OCI-LY3 (cell line): ENCODE results near the gene NLK.

Experiments used
- EZH2phosphoT487 ChIP-seq: fragments of 200-600 bp; shearing (Covaris generic); IDR thresholded peaks from 2 replicates; pipeline ENCODE4 v1.6.1; 2018; ENCODE audit warnings: antibody characterized with exemption, mixed run types, low read depth
- TF ChIP-seq, protein P1 (sequence below): fragments of 200-600, 300-600 bp; sonication (generic); IDR thresholded peaks from 2 replicates; pipeline ENCODE4 v1.5.1; 2014; ENCODE audit warnings: antibody characterized with exemption, low read length, low read depth

GRCh38 chr17:28053044-28053670 lies 10.7 kb downstream of the NLK start:
- TF ChIP-seq, protein P1, sequence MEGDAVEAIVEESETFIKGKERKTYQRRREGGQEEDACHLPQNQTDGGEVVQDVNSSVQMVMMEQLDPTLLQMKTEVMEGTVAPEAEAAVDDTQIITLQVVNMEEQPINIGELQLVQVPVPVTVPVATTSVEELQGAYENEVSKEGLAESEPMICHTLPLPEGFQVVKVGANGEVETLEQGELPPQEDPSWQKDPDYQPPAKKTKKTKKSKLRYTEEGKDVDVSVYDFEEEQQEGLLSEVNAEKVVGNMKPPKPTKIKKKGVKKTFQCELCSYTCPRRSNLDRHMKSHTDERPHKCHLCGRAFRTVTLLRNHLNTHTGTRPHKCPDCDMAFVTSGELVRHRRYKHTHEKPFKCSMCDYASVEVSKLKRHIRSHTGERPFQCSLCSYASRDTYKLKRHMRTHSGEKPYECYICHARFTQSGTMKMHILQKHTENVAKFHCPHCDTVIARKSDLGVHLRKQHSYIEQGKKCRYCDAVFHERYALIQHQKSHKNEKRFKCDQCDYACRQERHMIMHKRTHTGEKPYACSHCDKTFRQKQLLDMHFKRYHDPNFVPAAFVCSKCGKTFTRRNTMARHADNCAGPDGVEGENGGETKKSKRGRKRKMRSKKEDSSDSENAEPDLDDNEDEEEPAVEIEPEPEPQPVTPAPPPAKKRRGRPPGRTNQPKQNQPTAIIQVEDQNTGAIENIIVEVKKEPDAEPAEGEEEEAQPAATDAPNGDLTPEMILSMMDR = no peak
- TF ChIP-seq EZH2phosphoT487 = no peak
